Measurements from ENCODE around the gene LRRC4C. TPM values are rescaled to one million over a fixed set of nuclear protein-coding genes. Genes with fewer than 3 reads are reported as not detected.
A peak's percentile ranks its signal among the peaks of the same experiment; 100 is the strongest.

The LRRC4C gene
- total RNA-seq, 6 donors from 2014 or later = 0.37 to 1.2 (median 1.0) TPM; not detected in 2

DNA sequence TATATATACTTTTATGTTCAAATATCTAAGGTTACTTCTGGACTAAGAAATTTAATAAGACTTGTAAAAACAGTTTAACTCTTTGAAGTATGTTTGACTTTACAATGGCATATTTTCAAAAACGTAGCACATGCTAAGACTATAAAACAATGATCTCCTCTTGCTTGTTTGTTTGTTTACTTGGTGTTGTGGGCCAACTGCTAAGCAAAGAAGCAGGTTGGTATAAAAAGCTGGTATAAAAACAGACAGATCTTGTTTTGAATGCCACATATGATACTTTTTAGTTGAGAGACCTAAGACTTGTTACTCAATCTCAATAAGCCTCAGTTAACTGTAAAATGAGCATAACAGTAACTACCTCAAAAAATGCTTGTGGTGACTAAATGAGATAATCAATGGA lies 1206.3 kb downstream of the LRRC4C start:
- DNase-seq = no peak
- Histone ChIP-seq H3K27ac (no peak overlapping the region), H3K4me1 (no peaks in the 10 kb centered on the region), H3K9me3 (no peaks in the 10 kb centered on the region), H3K4me3 (no peak overlapping the region), H3K36me3 (no peaks in the 10 kb centered on the region), H3K27me3 (no peaks in the 10 kb centered on the region)
- TF ChIP-seq EP300 (IDR thresholded peaks at IDR 0.05) = no peak
- no peak for TF ChIP-seq POLR2A (IDR thresholded peaks at IDR 0.05)
- TF ChIP-seq POLR2AphosphoS5 (IDR thresholded peaks at IDR 0.05) = no peak
- TF ChIP-seq, protein P1, sequence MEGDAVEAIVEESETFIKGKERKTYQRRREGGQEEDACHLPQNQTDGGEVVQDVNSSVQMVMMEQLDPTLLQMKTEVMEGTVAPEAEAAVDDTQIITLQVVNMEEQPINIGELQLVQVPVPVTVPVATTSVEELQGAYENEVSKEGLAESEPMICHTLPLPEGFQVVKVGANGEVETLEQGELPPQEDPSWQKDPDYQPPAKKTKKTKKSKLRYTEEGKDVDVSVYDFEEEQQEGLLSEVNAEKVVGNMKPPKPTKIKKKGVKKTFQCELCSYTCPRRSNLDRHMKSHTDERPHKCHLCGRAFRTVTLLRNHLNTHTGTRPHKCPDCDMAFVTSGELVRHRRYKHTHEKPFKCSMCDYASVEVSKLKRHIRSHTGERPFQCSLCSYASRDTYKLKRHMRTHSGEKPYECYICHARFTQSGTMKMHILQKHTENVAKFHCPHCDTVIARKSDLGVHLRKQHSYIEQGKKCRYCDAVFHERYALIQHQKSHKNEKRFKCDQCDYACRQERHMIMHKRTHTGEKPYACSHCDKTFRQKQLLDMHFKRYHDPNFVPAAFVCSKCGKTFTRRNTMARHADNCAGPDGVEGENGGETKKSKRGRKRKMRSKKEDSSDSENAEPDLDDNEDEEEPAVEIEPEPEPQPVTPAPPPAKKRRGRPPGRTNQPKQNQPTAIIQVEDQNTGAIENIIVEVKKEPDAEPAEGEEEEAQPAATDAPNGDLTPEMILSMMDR (IDR thresholded peaks at IDR 0.05) = no peak
- ATAC-seq (ENCODE audit: low FRiP score in 2 of 2) = no peak
- WGBS, 2 donors = 55 to 89% methylated on average over 1 of the region's 1 CpG

DNA sequence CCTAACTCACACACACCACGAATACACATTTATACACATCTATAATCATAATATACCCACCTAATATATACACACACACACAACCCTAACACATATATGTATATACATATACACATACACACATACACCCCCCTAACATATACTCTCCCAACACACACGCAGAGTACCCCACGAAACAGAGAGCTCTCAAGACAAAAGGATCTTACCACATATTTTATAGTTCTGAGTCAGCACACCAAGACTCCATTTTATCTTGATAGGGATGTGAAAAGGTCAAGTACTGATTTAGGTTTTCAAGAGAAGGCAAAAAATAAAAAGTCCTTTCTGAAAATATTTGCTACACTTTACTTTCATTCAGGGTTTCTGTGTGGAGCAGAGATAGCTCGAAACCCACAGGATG lies 1207.2 kb downstream of the LRRC4C start:
- DNase-seq (no peak), ATAC-seq (ENCODE audit: low FRiP score in 2 of 2) (peak in 1 of 2 donors; percentile 51)
- Histone ChIP-seq H3K4me3 (no peak overlapping the region), H3K4me1 (no peaks in the 10 kb centered on the region), H3K9me3 (no peaks in the 10 kb centered on the region), H3K36me3 (no peaks in the 10 kb centered on the region), H3K27me3 (no peaks in the 10 kb centered on the region), H3K27ac (no peak overlapping the region)
- TF ChIP-seq POLR2AphosphoS5 (IDR thresholded peaks at IDR 0.05) (no peak), EP300 (IDR thresholded peaks at IDR 0.05) (no peak), POLR2A (IDR thresholded peaks at IDR 0.05) (no peak)
- TF ChIP-seq, protein P1 (IDR thresholded peaks at IDR 0.05) = no peak
- WGBS, 2 donors = 68 to 80% methylated on average over 4 of the region's 4 CpGs

DNA sequence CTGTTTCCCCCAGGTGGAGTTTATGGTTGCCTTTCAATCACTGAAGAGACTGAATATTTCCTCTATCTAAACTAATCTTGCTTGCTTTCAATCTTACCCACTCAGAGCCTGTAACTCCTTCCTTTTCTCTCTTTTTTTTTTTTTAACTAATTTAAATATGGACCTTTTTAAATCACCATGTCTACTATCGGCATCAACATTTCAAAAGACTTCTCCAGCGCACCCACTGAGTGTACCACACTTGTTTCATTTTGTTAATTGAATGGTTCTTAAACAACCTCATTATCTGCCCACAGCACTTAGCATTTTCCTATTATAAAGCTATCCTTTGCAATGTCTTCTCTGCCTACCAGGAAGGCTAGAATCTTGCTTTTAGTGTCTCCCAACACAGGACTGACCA lies 1212.5 kb downstream of the LRRC4C start:
- TF ChIP-seq POLR2AphosphoS5 (IDR thresholded peaks at IDR 0.05) = no peak
- WGBS, 2 donors = 53 to 71% methylated on average over 2 of the region's 2 CpGs

DNA sequence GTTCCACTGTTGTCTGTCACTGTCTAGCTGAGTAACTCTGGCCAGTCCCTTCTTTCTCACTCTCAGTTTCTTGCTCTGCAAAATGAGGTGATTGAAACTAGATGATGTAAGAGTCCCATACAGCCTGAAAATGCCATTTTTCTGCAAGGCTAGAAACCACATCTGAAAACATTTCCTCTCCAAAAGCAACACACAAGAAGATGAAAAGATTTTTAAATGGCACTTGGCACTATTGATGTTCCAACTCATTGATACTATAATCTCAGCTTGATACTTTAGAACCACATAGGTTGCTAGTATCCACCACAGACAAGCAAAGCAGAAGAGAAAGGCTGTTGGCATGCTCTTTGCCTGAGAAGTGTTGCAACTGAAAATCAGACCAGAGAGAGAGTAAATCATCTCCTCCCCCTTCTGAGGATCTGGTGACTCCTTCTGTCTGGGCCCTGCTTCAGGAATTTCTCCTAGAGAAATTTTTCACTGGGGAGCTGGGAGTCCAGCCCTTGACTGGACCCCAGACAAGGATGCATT lies 1217.9 kb downstream of the LRRC4C start:
- ATAC-seq (ENCODE audit: low FRiP score in 2 of 2) (peak in 1 of 2 donors; percentile 90), DNase-seq (no peak)
- Histone ChIP-seq H3K4me3 (no peak overlapping the region), H3K9me3 (no peaks in the 10 kb centered on the region), H3K4me1 (no peaks in the 10 kb centered on the region), H3K27ac (no peak overlapping the region), H3K36me3 (no peaks in the 10 kb centered on the region), H3K27me3 (no peaks in the 10 kb centered on the region)
- TF ChIP-seq EP300 (IDR thresholded peaks at IDR 0.05) = no peak
- TF ChIP-seq POLR2AphosphoS5 (IDR thresholded peaks at IDR 0.05) = no peak
- TF ChIP-seq POLR2A (IDR thresholded peaks at IDR 0.05) = no peak
- TF ChIP-seq, protein P1 (IDR thresholded peaks at IDR 0.05) = no peak

More for the DNA sequence above, 1212.5 kb downstream of the LRRC4C start:
- Histone ChIP-seq H3K27me3 (no peaks in the 10 kb centered on the region), H3K9me3 (no peaks in the 10 kb centered on the region), H3K4me1 (no peaks in the 10 kb centered on the region), H3K36me3 (no peaks in the 10 kb centered on the region), H3K4me3 (no peak overlapping the region), H3K27ac (no peak overlapping the region)
- ATAC-seq (ENCODE audit: low FRiP score in 2 of 2) (no peak), DNase-seq (no peak)

DNA sequence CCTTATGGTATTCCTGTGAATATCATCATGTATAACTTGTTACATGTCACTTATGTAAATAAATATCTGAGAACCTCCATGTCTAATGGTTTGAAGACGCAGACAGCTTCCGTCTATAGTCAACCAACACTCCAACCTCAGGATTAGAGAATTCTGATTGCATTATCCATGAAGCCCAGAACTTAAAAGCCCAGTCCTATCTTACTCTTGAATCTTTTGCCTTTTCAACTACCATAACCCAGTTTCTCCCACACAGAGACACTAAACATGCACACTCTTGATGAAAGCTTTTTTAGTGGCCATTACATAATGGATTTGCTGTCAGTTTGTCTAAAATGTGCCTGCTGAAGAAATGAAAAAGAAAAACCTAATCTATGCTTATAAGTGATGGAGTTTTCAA lies 1219.2 kb downstream of the LRRC4C start:
- Histone ChIP-seq H3K36me3 (no peaks in the 10 kb centered on the region), H3K4me1 (no peaks in the 10 kb centered on the region), H3K9me3 (no peaks in the 10 kb centered on the region), H3K27ac (no peak overlapping the region), H3K4me3 (no peak overlapping the region), H3K27me3 (no peaks in the 10 kb centered on the region)
- TF ChIP-seq EP300 (IDR thresholded peaks at IDR 0.05) = no peak
- TF ChIP-seq POLR2AphosphoS5 (IDR thresholded peaks at IDR 0.05) = no peak
- TF ChIP-seq, protein P1 (IDR thresholded peaks at IDR 0.05) = no peak
- TF ChIP-seq POLR2A (IDR thresholded peaks at IDR 0.05) = no peak
- DNase-seq (no peak), ATAC-seq (ENCODE audit: low FRiP score in 2 of 2) (no peak)
- 96 to 100% methylated on average over 2 of the region's 2 CpGs for WGBS, 2 donors
